ENCODE data around the gene HDHD2.

Gene HDHD2

GRCh38 chr18:47062471-47062870 lies 87.8 kb downstream of the HDHD2 start:
- no peak for DNase-seq (ENCODE audit: low read depth in 3 of 3)
